ENCODE measurements around the gene MSRB2.
A peak's percentile ranks its signal among the peaks of the same experiment; 100 is the strongest.
"Not testable (repeated sequence)": the region's sequence is repeated elsewhere in the genome, so short reads cannot be mapped to it uniquely, and the experiment has no call there.

MSRB2 gene

GRCh38 chr10:23095404-23095965, at the start of gene MSRB2:
TSS of gene MSRB2 (plus strand) at chr10:23095579. CDS start at chr10:23095609, 30 bp downstream.
- peak; percentile 97 for DNase-seq

DNA sequence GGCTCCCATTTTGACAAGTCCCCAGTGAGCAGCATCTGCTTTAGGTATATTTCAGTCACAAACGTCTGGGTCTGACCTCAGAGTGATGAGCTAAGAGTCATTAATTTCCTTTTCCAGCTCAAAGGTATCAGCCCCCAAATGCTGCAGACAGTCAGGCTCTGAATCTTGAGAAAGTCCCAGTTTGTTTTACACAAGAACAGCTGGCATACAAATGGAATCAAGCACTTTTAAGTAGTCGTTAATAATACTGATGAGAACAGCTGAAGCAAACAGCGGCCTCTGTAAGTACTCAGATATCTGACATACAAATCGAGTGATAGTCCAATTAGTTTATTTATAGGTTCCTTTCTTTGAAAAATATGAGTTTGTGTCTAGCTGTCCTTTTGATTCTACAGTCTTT, 49.4 kb upstream of the MSRB2 start:
- no peak for DNase-seq

GRCh38 chr10:23047201-23048050, 48.0 kb upstream of the MSRB2 start:
- DNase-seq = no peak

DNA sequence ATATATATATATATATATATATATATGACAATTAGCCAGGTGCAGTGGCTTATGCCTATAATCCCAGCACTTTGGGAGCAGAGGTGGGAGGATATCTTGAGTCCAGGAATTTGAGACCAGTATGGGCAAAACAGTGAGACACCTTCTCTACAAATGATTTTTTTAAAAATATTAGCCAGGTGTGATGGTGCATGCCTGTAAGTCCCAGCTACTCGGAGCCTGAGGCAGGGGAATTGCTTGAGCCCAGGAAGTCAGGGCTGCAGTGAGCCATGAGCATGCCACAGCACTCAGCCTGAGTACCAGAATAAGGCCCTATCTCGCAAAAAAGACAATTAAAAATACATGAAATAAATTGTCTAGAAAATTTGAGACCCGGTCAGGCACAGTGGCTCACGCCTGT, 47.2 kb upstream of the MSRB2 start:
- DNase-seq = no peak

DNA sequence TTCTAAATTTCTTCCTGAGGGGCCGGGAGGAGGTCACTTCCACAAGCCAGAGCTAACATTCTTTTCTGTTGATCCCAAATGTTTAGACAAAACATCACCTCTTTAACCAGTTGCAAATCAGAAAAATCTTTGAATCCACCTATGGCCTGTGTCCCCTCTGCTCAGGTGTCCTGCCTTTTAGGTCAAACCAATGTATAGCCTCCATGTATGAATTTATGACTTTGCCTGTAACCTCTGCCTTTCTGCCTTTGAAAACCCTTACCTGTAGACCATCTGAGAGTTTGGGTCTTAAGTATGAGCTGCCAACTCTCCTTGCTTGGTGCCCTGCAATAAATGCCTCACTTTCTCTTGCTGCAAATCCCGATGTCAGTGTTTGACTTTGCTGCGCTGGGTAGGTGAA, 44.1 kb upstream of the MSRB2 start:
- no peak for DNase-seq

DNA sequence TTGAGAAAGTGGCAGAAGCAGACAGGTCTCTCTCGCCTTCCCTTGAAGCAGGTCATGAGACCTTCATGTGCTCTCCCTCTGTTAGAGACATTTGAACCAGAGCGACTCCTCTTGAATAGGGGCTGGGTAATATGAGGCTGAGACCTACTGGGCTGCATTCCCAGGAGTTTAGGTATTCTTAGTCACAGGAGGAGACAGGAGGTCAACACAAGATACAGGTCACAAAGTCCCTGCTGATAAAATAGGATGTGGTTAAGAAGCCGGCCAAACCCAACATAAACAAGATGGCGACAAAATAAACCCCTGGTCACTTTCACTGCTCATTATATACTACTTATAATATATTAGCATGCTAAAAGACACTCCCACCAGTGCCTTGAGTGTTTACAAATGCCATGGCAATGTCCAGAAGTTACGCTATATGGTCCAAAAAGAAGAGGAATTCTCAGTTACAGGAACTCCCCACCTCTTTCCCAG, 43.5 kb upstream of the MSRB2 start:
- DNase-seq = no peak

DNA sequence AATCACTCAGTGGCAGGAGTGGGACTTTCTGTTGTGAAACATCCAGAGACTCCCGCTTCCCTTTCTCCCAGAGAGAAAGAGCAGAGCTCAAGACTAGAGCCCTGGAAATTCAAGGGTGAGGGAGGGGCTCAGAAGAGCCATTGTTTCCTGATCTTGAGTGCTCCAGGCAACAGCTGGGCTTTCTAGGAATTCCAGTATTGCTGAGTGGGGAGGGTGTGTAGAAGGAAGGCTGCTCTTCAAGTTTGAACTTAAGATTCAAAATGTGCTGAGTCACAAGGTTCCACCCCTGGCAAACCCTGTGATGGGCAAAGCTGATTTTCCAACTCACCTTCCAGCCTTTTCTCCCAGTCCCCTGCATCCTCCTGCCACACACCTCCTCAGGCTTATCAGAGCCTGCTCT, 42.3 kb upstream of the MSRB2 start:
- DNase-seq = peak; percentile 48

DNA sequence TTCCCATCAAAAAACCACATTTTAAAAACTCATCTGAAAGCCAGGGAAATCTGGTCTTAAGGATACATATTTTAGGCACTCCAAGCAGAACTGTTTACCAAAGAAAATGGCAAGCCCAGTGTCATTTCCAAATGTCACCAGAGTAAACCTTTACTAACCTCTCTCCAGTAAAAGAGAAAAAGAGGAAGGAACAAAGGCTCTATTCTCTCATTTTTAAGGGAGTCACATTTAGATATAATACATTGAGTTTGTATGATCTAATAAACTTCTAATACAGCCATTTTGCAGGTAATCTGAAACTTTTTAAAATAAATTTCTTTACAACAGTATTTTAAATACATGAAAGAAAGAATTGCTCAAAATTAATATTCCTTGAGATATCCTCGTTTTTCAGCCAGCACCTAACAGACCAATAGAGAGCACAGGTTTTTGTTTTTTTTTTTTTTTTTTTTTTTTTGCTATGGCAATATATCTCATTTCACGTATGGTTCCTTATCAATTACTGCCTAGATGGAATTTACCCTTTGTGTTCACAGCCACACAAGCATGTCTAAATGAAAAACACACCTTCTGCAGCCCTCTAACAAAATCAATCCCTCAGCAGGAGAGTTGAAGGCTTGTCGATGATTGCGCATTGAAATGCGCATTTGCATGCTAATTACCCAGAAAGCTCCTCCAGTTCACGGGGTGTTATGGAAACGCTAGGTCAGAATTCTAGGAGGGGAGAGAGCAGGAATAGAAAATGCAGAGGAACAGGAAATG, 39.8 kb upstream of the MSRB2 start:
- DNase-seq = peak; percentile 56

- DNase-seq = no peak
Observed at GRCh38 chr10:23056186-23056579, 39.2 kb upstream of the MSRB2 start.

- DNase-seq = no peak
Observed at GRCh38 chr10:23058366-23058765, 37.0 kb upstream of the MSRB2 start.

- DNase-seq = no peak
Observed at GRCh38 chr10:23060918-23061317, 34.5 kb upstream of the MSRB2 start.

- peak; percentile 31 for DNase-seq
Observed at GRCh38 chr10:23063045-23063972, 32.1 kb upstream of the MSRB2 start.

- DNase-seq = no peak
Observed at GRCh38 chr10:23063973-23064812, 31.2 kb upstream of the MSRB2 start.

DNA sequence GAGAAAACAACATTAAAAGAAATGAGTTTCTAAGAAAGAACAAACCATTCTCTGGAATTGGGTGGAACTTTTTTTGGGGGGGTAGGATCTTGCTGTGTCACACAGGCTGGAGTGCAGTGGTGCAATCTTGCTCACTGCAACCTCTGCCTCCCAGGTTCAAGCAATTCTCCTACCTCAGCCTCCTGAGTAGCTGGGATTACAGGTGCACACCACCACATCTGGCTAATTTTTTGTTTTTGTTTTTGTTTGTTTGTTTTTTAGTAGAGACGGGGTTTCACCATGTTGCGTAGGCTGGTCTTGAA, 30.6 kb upstream of the MSRB2 start:
- not testable (repeated sequence) for DNase-seq

DNA sequence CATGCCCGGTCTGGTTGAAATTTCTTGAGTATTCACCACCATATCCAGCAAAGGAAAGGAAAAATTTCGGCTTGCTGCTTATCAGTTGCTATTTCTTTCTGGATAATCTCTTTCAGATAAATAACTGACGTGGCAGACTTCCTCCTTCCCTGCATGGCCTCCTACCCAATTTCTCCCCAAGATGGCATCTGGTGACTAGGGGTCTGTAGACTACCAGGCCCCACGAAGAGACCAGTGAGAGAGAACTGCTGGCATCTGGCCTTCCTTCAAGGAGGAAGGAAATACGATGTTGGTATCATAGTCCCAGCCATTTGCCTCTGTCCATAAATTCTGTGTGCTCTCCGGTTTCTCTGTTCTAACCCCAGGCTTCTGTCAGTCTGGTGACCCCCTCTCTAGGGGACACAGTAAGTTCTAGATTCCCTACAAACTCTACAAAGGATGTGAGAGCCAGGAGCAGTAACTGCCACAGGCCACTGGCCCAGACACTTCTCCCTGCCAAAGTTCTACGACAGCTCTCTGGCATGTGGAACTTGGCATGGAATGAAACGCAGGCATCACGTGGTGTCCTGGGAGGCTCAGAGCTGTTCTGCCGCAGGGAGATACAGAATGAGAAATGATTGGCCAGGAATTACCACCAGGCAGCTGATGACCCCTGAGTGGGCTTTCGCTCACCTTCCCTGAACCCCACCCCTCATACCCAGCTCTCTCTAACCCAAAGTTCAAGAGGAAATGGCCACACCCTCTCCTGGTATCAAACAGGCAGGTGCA, 30.0 kb upstream of the MSRB2 start:
- DNase-seq = peak; percentile 52

DNA sequence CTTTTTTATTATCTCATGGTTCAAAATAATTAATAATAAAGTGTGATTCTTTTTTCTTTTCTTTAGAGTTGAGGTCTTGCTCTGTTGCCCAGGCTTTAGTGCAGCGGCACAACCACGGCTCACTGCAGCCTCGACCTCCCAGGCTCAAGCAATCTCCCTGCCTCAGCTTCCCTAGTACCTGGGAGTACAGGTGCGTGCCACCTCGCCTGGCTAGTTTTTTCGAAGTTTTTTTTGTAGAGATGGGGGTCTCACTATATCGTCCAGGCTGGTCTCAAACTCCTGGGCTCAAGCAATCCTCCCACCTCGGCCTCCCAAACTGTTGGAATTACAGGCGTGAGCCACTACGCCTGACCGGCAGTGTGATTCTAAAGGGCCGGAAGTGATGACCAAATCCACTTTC, 28.0 kb upstream of the MSRB2 start:
- no peak for DNase-seq

DNA sequence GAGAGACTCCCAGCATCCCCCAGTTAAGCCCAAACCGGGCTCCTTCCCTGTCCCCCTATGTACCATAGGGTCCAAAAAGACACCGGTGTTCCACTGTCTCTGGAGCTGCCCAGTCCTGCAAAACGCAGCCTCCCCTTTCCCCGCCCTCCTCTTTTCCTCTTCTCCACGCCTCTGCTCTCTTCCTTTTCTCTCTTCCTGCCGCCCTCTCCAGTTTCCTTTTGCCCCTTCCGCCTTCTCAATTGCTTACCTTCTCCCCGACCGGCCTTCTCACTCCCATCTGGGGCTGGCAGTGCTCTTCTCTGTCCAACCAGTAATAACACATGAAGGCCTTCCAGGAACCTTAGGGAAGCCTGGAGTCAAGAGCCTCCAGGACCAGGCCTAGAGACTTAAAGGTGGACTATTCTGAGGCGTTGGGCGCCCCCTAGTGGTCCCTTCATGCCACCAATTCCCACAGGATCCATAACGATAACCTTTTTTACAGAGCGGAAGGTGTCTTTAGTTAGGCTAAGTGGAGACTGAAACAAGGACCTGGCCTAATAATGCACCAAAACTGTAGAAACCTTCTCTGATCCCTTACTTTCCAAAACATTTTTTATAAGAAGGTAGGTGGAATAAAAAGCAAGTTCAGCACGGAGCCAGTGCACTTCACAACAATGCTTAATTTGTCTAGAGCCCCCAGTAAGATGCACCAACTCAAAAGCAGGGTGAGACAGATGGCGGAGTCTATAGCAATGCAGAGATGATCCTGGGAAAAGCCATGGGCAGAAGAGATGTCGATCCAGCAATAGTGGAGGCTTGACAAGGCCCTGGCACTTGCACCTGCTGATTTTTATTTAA, 27.2 kb upstream of the MSRB2 start:
- peak; percentile 90 for DNase-seq

- no peak for DNase-seq
Observed at GRCh38 chr10:23069019-23069815, 26.2 kb upstream of the MSRB2 start.
